ENCODE measurements around the gene MEOX1.
"Not testable (repeated sequence)": the region's sequence is repeated elsewhere in the genome, so short reads cannot be mapped to it uniquely, and the experiment has no call there.

Gene MEOX1

DNA sequence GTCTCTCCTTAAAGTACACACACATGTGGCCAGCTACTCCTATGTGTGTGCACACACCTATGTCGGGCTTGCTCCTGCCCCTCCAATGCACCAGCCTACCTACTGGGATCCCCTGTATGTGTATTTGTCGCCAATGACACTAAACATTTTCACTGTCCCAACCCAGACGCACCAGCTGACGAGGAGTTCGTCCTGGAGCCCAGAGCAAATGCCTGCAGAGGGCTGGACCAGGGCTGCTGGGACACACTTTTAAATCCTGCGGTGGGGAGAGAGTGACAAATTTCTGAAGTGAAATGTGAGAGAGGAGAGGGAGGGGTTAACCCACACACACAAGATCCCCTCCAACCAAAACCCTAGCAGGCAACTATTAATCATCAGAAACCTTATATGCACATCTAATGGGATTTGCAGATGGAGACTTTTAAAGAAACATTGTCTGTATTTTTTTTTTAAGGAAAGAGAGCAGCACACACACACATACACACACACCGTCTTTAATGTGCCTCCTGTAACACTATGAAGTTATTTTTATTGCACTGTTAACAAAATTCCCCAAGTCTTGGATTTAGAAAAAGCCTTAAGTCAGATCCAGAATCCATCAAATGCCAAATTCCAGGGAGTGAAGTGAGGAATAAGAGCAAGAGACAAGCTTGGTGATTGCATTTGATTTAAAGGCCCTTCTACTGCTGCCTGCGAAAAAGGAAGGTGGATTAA is at the start of gene MEOX1:
Gene MEOX1, minus strand, starts transcription at position 224 of the 714 bp plus-strand sequence. CDS start 388 bp downstream, outside the sequence.
- DNase-seq, result peak; percentile 68

DNA sequence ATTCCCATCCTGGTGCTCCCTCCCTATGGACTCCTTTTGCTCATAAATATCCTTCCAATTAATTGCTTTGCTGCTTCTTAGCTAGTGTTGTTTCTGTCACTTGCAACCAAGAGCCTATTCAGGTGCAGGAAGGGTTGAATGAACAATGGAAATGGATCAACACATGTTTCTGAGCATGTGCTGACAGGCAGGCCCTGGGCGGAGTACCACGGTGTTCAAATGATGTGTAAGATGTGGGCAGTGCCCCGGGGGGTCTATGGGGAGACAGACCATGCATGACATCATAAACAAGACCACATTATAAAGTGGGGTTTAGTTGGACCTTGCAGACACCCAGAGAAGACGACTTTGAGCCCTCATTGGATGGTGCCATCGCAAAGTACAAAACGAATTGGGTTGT is 48.4 kb upstream of the MEOX1 start:
- no peak for DNase-seq

DNA sequence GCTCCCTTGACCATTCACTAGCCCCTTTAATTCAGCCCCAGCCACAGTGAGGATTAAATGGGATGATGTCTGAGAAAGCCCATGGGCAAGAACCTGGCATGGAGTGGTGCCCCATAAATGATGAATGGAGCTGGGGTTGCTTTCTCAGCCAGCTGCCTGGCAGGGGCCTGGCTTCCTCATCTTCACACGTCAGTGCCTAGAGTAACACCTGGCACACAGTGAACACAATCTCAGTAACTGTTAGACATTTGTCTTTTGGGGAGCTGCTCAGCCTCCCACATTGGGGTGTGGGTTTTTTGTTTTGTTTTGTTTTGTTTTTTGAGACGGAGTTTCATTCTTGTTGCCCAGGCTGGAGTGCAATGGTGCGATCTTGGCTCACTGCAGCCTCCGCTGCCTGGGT is 47.5 kb upstream of the MEOX1 start:
- DNase-seq, result no peak

GRCh38 chr17:43707184-43707583 is 45.5 kb upstream of the MEOX1 start:
- DNase-seq, result no peak

GRCh38 chr17:43706235-43706634 is 44.5 kb upstream of the MEOX1 start:
- no peak for DNase-seq

- DNase-seq, result no peak
These were observed 41.9 kb upstream of the MEOX1 start for GRCh38 chr17:43703630-43704029.

- peak; percentile 28 for DNase-seq
These were observed 40.9 kb upstream of the MEOX1 start for GRCh38 chr17:43702637-43703036.

DNA sequence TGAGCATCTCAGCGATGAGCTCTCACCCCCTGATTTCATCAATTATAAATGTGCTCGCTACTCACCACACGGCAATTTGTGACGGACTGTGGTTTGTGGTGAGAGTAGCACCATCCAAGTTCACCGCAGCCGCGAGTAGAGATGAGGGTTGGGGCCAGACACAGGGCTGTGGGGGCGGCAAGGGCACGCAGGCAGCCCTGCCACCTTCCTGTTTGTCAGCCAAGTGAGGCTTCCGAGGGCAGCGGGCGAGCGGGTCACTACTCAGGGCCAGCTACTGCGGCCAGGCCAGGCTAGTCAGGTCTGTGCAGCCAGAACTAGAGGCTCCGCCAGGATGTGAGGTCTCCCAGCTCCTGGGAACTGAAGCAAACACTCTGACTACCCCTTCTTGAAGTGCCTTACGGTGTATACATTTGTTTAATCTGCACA is 39.6 kb upstream of the MEOX1 start:
- DNase-seq, result peak; percentile 54

DNA sequence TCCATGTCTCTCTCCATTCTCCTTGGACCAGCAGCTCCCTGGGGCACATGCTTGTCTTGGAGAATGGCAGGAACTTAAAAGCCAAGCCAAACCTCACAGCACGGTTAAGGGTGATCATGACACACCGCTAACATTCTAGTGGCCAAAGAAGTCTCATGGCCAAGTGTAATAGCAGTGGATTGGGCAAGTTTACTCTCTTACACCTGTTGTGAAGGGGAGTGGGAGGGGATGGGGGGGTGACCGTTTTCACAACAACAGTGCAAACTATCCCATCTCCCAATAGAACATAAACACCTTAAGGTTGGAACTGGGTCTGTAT is 37.7 kb upstream of the MEOX1 start:
- DNase-seq, result no peak

DNA sequence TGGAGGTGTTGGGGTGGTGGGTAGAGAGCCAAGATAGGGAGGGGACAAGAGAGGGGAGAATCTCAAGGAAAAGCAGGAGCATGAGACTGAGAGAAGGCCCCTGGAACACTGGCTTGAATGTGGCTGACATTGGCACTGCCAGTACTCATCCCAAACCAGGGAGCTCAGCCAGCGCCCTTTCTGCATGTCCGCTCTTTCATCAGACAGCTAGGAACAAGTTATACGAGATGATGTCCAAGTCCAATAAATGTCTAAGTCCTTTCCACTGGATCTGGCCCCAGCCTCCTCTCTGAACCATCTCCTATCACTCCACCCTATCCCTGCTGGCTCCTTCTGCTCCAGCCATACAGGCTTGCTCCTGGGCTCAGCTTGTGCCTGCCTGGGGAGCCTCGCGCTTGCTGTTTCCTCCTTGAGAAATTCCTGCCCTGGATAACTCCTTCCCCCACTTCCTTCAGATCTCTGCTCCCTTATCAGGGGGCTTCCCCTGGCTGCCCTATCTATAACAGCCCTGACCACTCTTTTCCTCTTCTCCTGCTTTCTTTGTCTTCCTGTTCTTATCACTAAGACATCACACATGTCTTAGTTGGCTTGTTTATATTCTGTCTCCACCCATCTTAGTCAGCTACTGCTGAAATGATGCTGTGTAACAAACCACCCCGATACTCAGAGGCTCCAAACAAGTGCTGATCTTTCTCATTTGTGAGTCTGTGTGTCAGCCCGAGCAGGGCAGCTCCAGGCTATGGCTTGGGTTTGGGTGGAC is 37.1 kb upstream of the MEOX1 start:
- DNase-seq, result no peak

- DNase-seq, result no peak
These were observed 36.2 kb upstream of the MEOX1 start for GRCh38 chr17:43697937-43698336.

- DNase-seq, result no peak
These were observed 35.2 kb upstream of the MEOX1 start for GRCh38 chr17:43696891-43697290.

DNA sequence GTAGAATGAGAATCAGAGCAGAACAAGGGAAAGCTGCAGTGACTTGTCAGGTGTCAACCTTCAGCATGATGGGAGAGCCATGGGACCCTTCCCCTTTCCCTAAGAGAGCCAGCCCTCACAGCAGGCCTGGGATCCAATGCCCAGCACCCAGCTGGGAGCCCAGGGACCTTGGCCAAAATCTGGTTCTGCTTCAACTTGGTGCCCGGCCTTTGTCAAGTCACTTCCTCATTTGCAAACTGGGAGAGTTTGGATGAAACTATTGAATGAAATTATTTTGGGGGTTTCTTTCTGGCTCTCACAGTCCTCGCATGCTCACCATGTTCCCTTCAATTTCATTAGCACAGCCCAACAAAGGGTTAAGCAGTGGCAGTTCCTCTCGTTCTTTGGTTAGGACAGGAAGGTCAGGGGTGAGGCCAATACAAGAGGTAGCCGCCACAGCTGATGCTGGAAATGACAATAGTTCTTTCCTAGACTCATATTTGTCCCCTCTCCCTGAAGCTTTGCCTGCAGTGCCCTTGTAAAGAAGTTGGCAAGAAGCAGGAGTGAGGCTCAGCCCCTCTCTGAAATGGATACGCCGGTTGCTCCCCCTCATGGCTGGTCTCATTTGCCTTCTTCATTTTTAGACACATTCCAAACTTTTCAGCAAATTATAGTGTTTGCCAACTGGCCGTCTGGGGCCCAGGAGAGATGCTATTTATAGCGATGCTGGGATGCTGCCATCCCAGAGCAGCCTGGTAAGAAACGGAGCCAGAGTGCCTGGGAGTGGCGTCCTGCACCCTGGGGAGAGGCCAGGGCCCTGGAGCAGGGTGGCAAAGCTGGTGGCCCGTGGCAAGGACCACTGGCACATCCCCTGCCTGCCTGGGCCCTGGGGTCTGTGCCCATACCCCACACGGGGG is 34.5 kb upstream of the MEOX1 start:
- DNase-seq, result peak; percentile 25

DNA sequence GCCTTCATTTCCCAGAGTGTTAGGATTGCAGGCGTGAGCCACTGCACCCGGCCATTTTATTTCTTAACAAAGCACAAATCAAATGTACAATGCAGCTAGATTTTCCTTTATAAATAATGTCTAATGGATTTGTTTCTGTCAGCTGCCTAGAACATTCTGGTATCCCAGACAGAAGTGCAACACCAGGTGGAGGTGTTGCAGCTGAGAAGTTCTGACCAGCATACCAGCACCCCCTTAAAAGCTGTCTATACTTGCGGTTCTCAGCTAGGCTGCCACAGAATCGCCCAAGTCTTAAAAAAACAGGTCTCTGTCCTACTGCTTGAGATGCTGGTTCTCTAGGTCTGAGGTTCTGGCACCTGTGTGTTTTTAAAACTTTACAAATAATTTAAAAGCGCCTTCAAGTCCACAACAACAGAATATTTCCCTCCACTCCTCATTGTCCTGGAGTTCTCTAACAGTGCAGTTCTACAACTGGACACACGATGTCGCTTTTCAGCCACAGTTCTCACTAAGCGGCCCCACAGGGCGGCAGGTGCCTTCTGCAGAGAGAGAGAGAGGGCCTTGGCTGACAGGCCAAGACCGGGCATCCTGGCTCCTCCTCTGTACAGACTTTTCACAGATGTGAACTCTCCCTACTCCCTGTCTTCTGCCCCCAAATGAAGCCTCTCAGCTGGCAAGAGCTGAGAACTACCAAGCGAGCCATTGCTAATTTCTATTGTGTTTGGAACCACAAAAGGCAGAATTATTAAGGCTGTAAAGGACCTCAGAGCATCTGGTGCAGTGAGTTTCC is 32.6 kb upstream of the MEOX1 start:
- DNase-seq, result peak; percentile 96

DNA sequence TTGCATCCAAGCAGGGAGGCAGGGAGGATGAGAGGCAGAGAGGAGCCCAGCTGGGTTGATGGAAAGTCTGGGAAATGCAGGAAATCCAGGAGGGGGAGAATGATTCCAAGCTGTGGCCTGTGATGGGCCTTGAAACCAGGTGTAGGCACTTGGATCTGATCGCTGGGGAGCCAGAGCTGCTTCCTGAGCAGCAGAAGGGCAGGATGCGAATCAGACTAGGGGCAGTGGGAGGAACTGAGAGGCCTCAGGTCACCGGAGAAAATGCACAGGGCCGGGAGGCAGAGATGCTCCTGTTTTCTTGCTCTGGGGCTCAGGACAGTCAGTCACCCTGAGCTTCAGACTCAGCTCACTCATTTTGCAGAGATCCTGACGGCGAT is 29.6 kb upstream of the MEOX1 start:
- no peak for DNase-seq

DNA sequence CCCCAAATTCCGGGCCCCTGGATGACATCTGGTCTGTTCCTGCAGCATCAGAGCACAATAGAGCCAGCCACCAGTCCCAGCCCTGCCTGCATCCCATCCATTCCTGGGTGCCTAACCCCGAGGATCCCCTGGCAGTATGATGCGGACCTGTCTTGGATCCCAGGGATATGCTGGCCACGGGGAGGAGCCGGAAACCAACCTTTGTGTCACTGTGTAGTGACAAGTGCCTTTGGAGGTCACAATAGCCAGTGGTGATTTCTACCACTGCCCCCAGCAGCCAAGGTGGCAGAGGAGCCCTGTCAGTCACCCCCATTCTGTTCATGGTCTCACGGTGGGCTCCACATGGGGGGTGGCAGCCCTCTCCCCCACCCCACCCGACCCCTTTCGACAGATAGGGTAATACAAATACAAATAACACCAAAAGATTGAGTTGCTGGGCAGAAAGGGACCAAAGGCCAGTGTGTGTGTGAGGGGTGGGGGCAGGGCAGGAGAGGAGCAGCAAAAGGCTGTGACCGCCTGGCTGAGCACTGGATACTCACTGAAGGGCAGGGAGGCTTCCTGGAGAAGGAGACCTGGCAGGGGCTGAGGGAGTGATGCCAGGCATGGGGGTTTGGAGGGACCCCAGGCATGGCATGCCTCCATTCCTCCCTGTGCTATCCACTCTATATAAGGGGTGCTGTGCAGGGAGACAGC is 29.0 kb upstream of the MEOX1 start:
- no peak for DNase-seq

DNA sequence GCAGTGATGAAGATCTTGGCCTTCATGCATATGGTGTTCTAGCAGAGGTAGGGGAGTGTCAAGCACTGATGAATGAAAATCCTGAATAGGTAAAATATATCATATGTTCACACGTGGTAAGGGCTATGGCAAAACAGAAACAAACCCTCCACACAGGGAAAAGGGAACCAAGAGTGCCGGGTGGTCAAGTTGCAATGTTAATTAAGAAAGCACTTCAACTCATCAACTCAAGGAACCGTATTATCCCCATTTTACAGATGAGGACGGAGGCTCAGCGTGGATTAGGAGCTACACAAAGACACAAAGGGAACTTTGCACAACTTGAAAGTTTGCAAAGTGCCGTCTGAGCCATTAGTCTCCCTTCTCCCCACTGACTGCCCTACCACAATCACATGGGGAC is 28.1 kb upstream of the MEOX1 start:
- DNase-seq, result no peak

- DNase-seq, result no peak
These were observed 27.4 kb upstream of the MEOX1 start for GRCh38 chr17:43689131-43689530.

DNA sequence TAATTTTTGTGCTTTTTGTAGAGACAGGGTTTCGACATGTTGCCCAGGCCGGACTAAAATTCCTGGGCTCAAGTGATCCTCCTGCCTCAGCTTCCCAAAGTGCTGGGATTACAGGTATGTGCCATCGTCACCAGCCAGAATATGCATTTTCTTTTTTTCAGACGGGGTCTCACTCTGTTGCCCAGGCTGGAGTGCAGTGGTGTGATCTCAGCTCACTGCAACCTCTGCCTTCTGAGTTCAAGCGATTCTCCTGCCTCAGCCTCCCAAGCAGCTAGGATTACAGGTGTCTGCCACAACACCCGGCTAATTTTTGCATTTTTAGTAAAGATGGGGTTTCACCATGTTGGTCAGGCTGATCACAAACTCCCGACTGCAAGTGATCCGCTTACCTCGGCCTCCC is 25.2 kb upstream of the MEOX1 start:
- not testable (repeated sequence) for DNase-seq

DNA sequence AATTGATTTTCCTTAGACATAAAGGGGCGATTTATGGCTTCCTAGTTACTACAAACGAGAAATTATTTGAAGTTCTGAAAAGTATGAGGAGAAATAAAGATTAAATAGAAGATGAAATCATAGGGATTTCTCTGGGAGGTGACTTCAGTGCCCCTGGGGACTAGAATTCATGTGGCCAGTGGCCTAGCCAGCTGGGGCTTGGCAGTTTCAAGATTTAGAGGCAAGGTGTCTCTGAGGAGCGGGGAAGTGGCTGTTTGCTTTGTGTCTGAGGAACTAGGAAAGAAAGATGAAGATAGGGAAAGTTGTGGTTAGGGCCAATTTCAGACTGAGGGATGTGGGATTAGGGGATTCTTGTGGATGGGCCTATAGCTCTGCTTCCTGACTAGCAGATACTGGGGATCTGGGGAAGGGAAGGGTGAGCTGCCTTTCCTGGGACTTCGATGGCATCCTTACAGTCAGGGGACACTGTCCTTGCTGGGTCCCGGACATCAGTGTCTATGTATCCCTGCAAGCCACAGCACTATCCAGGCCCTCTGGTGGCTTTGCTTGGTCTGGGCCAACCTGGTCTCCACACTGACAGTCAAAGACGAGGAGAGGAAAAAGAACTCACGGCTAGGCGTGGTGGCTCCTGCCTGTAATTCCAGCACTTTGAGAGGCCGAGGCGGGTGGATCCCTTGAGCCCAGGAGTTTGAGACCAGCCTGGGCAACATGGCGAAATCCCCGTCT is 22.4 kb upstream of the MEOX1 start:
- DNase-seq, result no peak

GRCh38 chr17:43680461-43680860 is 18.7 kb upstream of the MEOX1 start:
- DNase-seq, result no peak
